K562 (cell line): ENCODE measurements around the gene CTDSP1. TPM values are rescaled to one million over a fixed set of nuclear protein-coding genes. Genes with fewer than 3 reads are reported as not detected.

ENCODE experiments used
- HCFC1 ChIP-seq: IDR thresholded peaks from 2 replicates; pipeline ENCODE4 v1.6.1; 2012; ENCODE audit warnings: low read depth, low read length, improper control_type of control experiment
- ILF3 ChIP-seq: fragments of 450-650 bp; IDR thresholded peaks from 2 replicates; pipeline ENCODE4 v1.6.1; 2018; ENCODE audit warnings: antibody characterized with exemption, mild to moderate bottlenecking, moderate library complexity, borderline replicate concordance
- POLR2A ChIP-seq: fragments of 450-650 bp; conservative IDR thresholded peaks from 2 replicates; pipeline ENCODE4 v1.6.1; 2016
- RCOR1 ChIP-seq, 2 experiments: IDR thresholded peaks; 2 replicates each; pipeline ENCODE4 v1.6.1; 2012; ENCODE audit warnings: low read depth in 2 of 2, low read length in 2 of 2, borderline replicate concordance in 1 of 2, improper control_type of control experiment in 1 of 2
- ZBTB17 ChIP-seq: fragments of 450-650 bp; formaldehyde crosslinking; IDR thresholded peaks from 2 replicates; pipeline ENCODE4 v1.4.0; 2020; ENCODE audit warnings: mild to moderate bottlenecking
- ZNF282 ChIP-seq: sonication (generic); formaldehyde crosslinking; IDR thresholded peaks from 2 replicates; pipeline ENCODE4 v1.8.1; 2023; ENCODE audit warnings: missing genetic modification reagents
- ZNF57 ChIP-seq: fragments of 450-650 bp; formaldehyde crosslinking; IDR thresholded peaks from 2 replicates; pipeline ENCODE4 v1.4.0; 2020; ENCODE audit warnings: mild to moderate bottlenecking, moderate library complexity
- ZNF766 ChIP-seq: fragments of 200-800 bp; sonication (Bioruptor generic); conservative IDR thresholded peaks from 2 replicates; pipeline ENCODE4 v1.6.1; 2016; ENCODE audit warnings: missing genetic modification characterization, missing compliant biosample characterization
- polyA plus RNA-seq, 8 experiments: library from polyadenylated mRNA; depleted of rRNA in 4 of 8; stranded (reverse) in 5 of 8; unstranded in 3 of 8; fragments of >200 nt; fragmentation: Nextera tagmentation in 2 of 8; fragmentation: Illumina TruSeq in 1 of 8; extraction: Ambion mirVana in 2 of 8; extraction: Trizol in 1 of 8; gene quantifications; 2 replicates each; pipeline versions ENCODE4 v1.2.1 to v1.2.3, GENCODE V29; 2011 to 2014; ENCODE audit warnings: inconsistent platforms in 1 of 8, missing spikeins in 1 of 8
- total RNA-seq, 7 experiments: library from RNA; depleted of rRNA in 6 of 7; stranded (reverse); fragments of >200 nt in 6 of 7; fragmentation: Illumina TruSeq in 2 of 7; extraction: Trizol in 2 of 7; gene quantifications; 2 replicates each; pipeline versions ENCODE4 v1.2.1 to v1.2.3, GENCODE V29; 2011 to 2021; ENCODE audit warnings: low replicate concordance in 1 of 7
- TF ChIP-seq, protein P1 (sequence below): fragments of 250-450 bp; sonication (Bioruptor Pico); IDR thresholded peaks from 2 replicates; pipeline ENCODE4 v1.4.0; 2020

CTDSP1 gene
- total and polyA plus RNA-seq, 9 of the 15 experiments (the other 6 are each of a cell fraction or from before 2014, with no cell fraction given): 2.4 to 74.8 (median 45.8) TPM

DNA sequence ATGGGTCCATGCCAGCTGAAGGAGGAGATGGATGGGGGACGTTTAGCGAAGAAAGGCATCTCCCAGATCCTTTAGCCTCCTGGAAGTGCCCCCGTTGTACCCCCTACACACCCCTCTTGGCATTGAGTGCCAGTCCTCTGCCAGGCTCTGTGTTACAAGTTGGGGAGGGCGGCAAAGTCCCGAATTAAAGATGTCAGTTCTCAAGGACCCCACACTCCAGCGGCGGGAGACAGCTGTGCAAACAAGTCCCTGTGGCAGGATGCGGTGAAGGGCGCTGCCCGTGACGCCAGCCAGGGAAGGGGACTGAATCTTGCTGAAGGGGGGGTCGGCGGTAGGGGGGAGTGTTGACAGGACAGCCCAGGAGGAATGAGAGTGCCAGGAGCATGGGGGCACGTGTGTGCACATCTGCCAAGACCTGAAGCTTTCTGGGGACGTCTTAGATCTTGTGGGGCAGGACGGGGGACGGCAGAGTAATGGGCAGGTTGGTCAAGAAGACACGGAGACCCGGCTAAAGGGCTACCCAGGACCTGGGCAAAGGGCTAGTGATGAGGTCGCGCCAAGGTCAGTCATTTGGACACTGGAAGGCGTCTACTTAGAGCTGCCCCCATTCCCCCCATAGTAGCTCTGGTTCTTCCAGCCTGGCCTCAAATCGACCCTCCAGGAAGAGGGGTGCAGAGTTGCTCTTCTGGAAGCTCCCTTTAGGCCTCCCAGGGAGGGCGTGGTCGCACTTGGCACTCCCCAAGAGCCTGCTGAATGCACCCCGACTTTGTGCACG is 2.8 kb upstream of the CTDSP1 start (continued):
- TF ChIP-seq, protein P1, sequence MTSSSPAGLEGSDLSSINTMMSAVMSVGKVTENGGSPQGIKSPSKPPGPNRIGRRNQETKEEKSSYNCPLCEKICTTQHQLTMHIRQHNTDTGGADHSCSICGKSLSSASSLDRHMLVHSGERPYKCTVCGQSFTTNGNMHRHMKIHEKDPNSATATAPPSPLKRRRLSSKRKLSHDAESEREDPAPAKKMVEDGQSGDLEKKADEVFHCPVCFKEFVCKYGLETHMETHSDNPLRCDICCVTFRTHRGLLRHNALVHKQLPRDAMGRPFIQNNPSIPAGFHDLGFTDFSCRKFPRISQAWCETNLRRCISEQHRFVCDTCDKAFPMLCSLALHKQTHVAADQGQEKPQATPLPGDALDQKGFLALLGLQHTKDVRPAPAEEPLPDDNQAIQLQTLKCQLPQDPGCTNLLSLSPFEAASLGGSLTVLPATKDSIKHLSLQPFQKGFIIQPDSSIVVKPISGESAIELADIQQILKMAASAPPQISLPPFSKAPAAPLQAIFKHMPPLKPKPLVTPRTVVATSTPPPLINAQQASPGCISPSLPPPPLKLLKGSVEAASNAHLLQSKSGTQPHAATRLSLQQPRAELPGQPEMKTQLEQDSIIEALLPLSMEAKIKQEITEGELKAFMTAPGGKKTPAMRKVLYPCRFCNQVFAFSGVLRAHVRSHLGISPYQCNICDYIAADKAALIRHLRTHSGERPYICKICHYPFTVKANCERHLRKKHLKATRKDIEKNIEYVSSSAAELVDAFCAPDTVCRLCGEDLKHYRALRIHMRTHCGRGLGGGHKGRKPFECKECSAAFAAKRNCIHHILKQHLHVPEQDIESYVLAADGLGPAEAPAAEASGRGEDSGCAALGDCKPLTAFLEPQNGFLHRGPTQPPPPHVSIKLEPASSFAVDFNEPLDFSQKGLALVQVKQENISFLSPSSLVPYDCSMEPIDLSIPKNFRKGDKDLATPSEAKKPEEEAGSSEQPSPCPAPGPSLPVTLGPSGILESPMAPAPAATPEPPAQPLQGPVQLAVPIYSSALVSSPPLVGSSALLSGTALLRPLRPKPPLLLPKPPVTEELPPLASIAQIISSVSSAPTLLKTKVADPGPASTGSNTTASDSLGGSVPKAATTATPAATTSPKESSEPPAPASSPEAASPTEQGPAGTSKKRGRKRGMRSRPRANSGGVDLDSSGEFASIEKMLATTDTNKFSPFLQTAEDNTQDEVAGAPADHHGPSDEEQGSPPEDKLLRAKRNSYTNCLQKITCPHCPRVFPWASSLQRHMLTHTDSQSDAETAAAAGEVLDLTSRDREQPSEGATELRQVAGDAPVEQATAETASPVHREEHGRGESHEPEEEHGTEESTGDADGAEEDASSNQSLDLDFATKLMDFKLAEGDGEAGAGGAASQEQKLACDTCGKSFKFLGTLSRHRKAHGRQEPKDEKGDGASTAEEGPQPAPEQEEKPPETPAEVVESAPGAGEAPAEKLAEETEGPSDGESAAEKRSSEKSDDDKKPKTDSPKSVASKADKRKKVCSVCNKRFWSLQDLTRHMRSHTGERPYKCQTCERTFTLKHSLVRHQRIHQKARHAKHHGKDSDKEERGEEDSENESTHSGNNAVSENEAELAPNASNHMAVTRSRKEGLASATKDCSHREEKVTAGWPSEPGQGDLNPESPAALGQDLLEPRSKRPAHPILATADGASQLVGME: no peak
- TF ChIP-seq ZNF766 (CRISPR knock-in tag): no peak; the same call in 1 of the 2 replicates
- TF ChIP-seq POLR2A: no peak
- no peak for TF ChIP-seq ZNF282 (CRISPR knock-in tag)
- TF ChIP-seq ILF3: no peak
- TF ChIP-seq RCOR1 (IDR thresholded peaks at IDR 0.05; ENCODE audit: borderline replicate concordance in 1 of 2, low read depth in 2 of 2, low read length in 2 of 2): no peak
- TF ChIP-seq ZBTB17 (CRISPR knock-in tag): peak; percentile 18; the same call in 1 of the 2 replicates
- no peak for TF ChIP-seq HCFC1
- no peak for TF ChIP-seq ZNF57 (CRISPR knock-in tag)
